Measurements from ENCODE around the gene SPATA6.
A peak's percentile ranks its signal among the peaks of the same experiment; 100 is the strongest.
"Not testable (repeated sequence)": the region's sequence is repeated elsewhere in the genome, so short reads cannot be mapped to it uniquely, and the experiment has no call there.

The SPATA6 gene

DNA sequence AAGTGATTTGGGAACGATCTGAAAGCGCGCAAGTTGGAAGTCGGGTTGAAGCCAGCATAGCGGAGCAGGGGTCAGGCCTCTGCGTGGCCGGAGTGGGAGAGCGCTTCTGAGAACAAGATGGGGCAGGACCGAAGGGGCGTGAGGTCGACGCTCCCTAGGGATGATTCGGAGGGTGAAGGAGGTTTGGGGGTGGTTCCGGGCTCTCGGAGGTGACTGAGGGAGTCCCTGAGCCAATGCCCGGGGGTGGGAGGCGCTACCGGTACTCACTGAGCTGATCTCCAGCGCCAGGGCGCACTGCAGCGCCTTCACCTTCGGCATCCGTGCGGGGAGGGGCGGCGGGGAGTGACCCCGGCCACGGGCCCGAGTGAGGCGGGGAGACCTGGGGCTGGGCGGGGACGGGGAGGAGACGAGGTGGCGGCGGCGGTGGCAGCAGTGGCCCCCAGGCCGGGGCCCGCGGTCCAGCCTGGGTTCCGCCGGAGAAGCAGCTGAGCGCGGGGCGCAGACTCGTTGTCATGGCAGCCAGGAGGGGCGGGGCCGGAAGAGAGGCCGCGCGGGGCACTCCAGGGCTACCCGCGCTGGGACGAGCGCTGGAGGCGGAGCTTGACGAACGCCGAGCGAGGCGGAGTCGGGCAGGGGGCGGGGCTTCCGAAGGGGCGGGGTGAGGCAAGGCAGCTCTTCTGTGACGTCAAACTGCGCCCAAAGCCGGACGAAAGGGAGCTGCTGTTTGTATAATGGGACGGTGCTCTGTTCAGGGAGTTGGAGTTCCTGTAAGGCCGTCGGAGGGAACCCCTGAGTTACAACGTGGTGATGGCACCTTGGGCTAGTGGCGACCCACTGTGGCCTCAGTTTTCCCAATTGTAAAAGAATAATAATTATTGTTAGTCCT, at the start of gene SPATA6:
Gene SPATA6 (minus strand): TSS at position 514 of the 886 bp plus-strand sequence. CDS start 196 bp downstream, at position 318.
- DNase-seq = peak; percentile 75 to 85

GRCh38 chr1:48519896-48520295, 47.9 kb upstream of the SPATA6 start:
- not testable (repeated sequence) for DNase-seq

- DNase-seq = no peak
These were observed 34.9 kb upstream of the SPATA6 start for GRCh38 chr1:48506870-48507269.

GRCh38 chr1:48500541-48501450, 28.8 kb upstream of the SPATA6 start:
- no peak for DNase-seq

DNA sequence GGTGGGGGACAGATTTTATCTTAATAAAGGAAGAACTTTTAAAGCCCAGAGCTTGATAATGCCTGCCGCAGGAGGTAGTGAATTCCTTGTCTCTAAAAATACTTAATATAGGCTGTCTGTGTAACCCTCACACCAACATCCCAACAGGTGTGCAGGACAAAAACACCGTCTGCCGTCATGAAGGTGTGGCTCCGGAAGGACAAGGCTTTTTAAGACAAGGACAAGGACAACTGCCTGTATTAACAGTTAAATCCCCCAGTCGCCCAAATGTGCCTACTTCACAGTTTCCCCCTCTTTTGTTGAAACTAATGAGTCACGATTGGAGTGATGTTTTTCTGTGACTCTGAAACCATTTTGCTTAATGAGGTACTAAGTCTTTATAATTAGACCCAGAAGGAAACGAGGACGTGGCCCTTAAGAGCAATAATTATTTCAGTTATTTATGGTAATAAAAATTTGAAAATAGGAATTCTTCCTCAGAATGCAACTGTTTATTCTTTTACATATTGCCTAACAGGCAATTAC, 27.3 kb upstream of the SPATA6 start:
- DNase-seq = no peak

- peak; percentile 10 to 41 for DNase-seq
These were observed 26.2 kb upstream of the SPATA6 start for GRCh38 chr1:48498096-48498791.

DNA sequence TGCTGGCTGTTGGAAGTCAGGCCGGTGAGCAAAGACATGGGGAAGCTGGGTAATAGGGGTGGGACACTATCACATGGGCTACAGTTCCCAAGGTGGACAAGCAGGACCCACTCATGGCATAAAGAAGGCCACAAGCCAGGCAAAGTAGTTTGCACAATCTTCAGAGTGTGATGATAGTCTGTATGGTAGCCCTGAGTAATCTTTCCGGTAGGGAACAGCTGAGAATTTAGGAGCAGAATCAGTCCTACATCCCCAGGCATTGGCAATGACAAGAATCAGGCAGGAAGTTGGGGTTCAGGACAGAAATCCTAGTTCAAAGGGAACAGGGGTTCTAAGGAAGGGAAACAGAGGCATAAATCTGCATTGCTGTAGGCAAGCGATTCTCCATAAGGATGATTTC, 23.9 kb upstream of the SPATA6 start:
- no peak for DNase-seq

DNA sequence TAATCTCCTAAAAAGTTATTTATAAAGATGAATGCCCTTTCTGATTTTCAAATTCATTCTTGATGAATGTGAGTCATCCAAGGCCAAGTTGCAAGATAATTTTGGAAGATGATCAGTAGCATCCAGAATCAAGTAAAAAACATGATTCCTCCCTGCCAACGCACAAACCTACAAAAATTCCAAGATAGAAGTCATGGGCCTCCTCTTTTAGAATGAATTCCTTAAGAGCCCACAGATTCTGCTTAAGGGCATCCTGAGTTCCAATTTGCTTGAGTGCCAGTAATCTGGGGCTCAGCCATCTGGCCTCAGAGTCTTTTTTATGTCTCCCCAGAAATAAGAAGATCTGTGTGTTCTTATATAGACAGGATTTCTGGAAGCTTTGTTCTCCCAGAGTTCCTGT, 23.2 kb upstream of the SPATA6 start:
- no peak for DNase-seq

- no peak for DNase-seq
These were observed 22.2 kb upstream of the SPATA6 start for GRCh38 chr1:48493970-48494769.

GRCh38 chr1:48493041-48493440, 21.0 kb upstream of the SPATA6 start:
- DNase-seq = no peak

DNA sequence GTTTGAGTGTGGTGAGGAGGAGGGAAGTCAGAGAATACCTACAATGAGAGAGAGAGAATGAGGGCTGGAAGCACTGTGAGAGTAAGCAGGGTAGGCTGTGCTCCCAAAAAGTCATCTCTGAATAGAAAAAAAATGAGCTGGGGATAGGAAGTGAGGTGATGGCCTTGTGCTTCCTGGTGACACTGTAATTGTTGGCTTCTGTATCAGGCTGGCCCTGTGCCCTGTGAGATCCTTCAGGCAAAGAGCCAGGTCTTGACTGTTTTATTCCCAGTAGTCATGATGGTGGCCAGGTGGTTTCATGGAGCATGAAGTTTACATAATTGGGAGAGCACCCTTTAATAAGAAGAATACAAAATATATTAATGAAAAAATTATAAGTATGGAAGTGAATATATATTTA, 20.4 kb upstream of the SPATA6 start:
- no peak for DNase-seq

DNA sequence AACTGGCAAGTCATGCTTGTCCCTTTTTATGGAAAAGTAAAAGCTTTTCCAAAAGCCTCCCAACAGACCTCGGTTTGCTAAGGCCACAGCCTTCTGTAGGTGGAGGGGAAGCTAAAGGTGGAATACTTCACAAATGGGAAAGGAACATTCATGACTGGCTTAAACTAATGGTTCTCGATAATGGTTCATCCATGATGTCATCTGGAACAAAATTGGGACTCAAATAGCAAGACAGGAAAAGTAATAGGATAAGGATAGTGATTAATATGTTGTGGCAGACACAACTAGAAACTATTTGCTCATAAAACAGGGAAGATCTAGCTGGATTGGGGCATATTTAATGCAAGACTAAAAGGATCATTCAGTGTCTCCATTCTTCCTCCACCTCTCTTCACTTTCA, 16.7 kb upstream of the SPATA6 start:
- no peak for DNase-seq

GRCh38 chr1:48480504-48480903, 8.5 kb upstream of the SPATA6 start:
- DNase-seq = no peak

DNA sequence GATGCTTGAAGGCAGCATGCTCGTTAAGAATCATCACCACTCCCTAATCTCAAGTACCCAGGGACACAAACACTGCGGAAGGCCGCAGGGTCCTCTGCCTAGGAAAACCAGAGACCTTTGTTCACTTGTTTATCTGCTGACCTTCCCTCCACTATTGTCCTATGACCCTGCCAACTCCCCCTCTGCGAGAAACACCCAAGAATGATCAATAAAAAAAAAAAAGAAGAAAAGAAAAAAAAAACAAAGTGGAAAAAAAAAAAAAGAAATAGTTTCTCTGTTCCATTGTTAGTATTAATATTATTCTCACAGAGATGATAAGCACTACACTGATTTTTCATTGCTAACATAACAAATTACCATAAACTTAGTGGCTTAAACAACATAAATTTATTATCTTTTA, 8.0 kb upstream of the SPATA6 start:
- not testable (repeated sequence) for DNase-seq

GRCh38 chr1:48472638-48473037, 634 bp upstream of the SPATA6 start:
- DNase-seq = no peak

GRCh38 chr1:48470950-48471690, 884 bp downstream of the SPATA6 start:
- no peak for DNase-seq

- DNase-seq = no peak
These were observed 1.5 kb downstream of the SPATA6 start for GRCh38 chr1:48470481-48470855.

DNA sequence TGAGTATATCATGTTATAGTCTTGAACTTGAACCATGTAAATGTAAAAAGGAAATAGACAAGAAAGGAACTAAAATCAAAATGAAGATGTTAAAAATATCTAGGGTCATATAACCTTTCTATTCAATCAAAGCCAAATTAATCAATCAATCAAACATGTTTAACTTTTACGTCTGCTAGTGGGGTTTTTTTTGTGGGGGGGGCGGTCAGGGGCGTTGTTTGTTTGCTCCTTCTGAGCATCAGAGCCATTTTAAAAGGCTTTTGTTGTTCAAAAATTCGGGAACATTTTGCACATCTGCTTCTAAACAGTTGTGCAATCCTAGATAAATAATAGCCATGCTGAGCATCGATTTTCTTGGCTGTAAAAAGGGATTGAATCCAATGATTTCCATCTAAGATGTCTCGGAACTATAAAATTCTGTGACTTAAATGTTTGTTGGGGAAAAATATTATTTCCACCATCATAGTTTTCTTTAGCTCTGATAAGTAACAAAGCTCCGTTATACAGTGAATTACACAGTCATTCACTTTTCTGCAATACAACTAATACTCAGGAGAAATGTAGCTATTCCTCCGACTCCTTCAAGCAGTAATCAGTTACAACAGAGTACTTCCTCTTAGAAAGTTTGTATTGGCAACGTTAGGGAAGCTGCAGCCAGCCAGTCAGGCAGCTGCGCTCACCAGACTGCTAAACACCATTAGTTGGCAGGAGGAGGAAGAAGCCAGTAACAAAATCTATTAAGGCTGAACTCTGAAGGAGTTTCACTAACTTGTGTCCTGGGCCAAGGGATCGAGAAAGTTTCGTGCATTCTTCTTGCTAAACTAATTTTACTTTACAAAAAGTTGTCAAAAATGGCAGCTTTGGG, 2.2 kb downstream of the SPATA6 start:
- no peak for DNase-seq

- DNase-seq = no peak
These were observed 5.4 kb downstream of the SPATA6 start for GRCh38 chr1:48466594-48466993.

DNA sequence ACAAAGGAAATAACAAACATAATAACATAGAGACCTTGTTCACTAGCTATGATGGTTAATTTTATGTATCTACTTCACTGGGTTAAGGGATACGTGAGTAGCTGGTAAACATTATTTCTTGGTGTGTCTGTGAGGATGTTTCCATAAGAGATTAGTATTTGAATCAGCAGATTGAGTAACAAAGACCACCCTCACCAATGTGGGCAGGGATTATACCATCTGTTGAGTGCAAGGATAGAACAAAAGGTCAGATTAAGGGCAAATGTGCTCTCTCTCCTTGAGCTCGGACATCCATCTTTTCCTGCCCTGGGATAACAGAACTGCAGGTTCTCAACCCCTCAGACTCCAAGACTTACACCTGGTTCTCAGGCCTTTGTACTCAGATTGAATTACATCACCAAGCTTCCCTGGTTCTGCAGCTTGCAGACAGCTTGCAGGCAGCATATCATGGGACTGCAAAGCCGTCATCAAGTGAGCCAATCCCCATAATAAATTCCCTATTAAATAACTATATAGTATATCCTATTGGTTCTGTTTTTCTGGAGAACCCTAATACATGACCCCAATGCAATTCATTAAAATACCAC, 9.2 kb downstream of the SPATA6 start:
- DNase-seq = no peak

Data from SW 1271 (cell line).